HG02763 (cell line): ENCODE measurements around the gene ARID1A.
"Not testable (repeated sequence)": the region's sequence is repeated elsewhere in the genome, so short reads cannot be mapped to it uniquely, and the experiment has no call there.

Experiments used
- ATAC-seq: cut with Tn5 transposase; IDR thresholded peaks from one replicate; pipeline ENCODE4 v1.9.1; 2021; ENCODE audit warnings: mild to moderate bottlenecking, moderate library complexity; ENCODE audit not compliant: unreplicated experiment

ARID1A gene

GRCh38 chr1:26787381-26787705, 91.5 kb downstream of the ARID1A start:
- ATAC-seq: peak; percentile 30

- ATAC-seq: peak; percentile 67
Measured at GRCh38 chr1:26787706-26788514, 92.1 kb downstream of the ARID1A start, which contains the start of gene PIGV. Gene PIGV, plus strand, starts transcription at chr1:26787950. Its CDS starts 2,866 bp downstream, at chr1:26790816.

GRCh38 chr1:26788515-26788785, 92.6 kb downstream of the ARID1A start:
- ATAC-seq: no peak

GRCh38 chr1:26788836-26789611, 93.2 kb downstream of the ARID1A start:
- ATAC-seq: peak; percentile 23

- ATAC-seq: no peak
Measured at GRCh38 chr1:26789612-26789865, 93.7 kb downstream of the ARID1A start.

GRCh38 chr1:26789931-26790330, 94.1 kb downstream of the ARID1A start:
- ATAC-seq: no peak

- no peak for ATAC-seq
Measured at GRCh38 chr1:26790551-26790953, 94.7 kb downstream of the ARID1A start.

- no peak for ATAC-seq
Measured at GRCh38 chr1:26791148-26791547, 95.3 kb downstream of the ARID1A start.

- no peak for ATAC-seq
Measured at GRCh38 chr1:26791626-26792025, 95.8 kb downstream of the ARID1A start.

- ATAC-seq: no peak
Measured at GRCh38 chr1:26792924-26793323, 97.1 kb downstream of the ARID1A start.

- ATAC-seq: no peak
Measured at GRCh38 chr1:26794391-26794790, 98.6 kb downstream of the ARID1A start.

GRCh38 chr1:26797627-26798026, 101.8 kb downstream of the ARID1A start:
- no peak for ATAC-seq

- no peak for ATAC-seq
Measured at GRCh38 chr1:26799479-26800142, 103.8 kb downstream of the ARID1A start.

GRCh38 chr1:26803932-26804331, 108.1 kb downstream of the ARID1A start:
- not testable (repeated sequence) for ATAC-seq

GRCh38 chr1:26810105-26810504, 114.3 kb downstream of the ARID1A start:
- not testable (repeated sequence) for ATAC-seq

GRCh38 chr1:26811057-26811456, 115.2 kb downstream of the ARID1A start:
- ATAC-seq: no peak

- ATAC-seq: no peak
Measured at GRCh38 chr1:26811708-26812107, 115.9 kb downstream of the ARID1A start.

- ATAC-seq: no peak
Measured at GRCh38 chr1:26814377-26814776, 118.6 kb downstream of the ARID1A start.

GRCh38 chr1:26814893-26815292, 119.1 kb downstream of the ARID1A start:
- no peak for ATAC-seq

- no peak for ATAC-seq
Measured at GRCh38 chr1:26820784-26821269, 125.0 kb downstream of the ARID1A start.

GRCh38 chr1:26822737-26823395, 127.1 kb downstream of the ARID1A start:
- no peak for ATAC-seq
